ENCODE results near the gene ASIC4.

- no peak for TF ChIP-seq CTCF (conservative IDR thresholded peaks at IDR 0.05; ENCODE audit: low read depth, low read length)
- TF ChIP-seq EZH2 (IDR thresholded peaks at IDR 0.05; ENCODE audit: borderline replicate concordance, low read depth, low read length, poor library complexity, severe bottlenecking) = no peak
These were observed 46.6 kb downstream of the ASIC4 start for GRCh38 chr2:219560893-219561178.

Measured in A673 (cell line).